Smooth muscle cell (in vitro differentiated cells): ENCODE measurements around the gene RABGAP1. TPM values are rescaled to one million over a fixed set of nuclear protein-coding genes. Genes with fewer than 3 reads are reported as not detected.
A peak's percentile ranks its signal among the peaks of the same experiment; 100 is the strongest.

Experiments
- DNase-seq: peaks from one replicate; lab custom pipeline; 2025; ENCODE audit not compliant: unreplicated experiment; lab: John Stamatoyannopoulos, UW
- H2AFZ ChIP-seq: fragments of 200-600 bp; sonication (generic); 2 replicates; pipeline ENCODE4 v1.6.0; 2016; ENCODE audit warnings: antibody characterized with exemption, low read depth, mild to moderate bottlenecking
- H3F3A ChIP-seq: fragments of 200-600 bp; sonication (generic); 2 replicates; pipeline ENCODE4 v1.6.0; 2017; ENCODE audit warnings: antibody characterized with exemption, low read depth
- H3K27ac ChIP-seq: fragments of 200-600 bp; sonication (generic); 2 replicates; pipeline ENCODE4 v1.5.1; 2016; ENCODE audit warnings: low read depth, mild to moderate bottlenecking
- H3K27me3 ChIP-seq: fragments of 200-600 bp; sonication (generic); 2 replicates; pipeline ENCODE4 v1.6.1; 2016; ENCODE audit warnings: low read depth, mild to moderate bottlenecking
- H3K36me3 ChIP-seq: fragments of 200-600 bp; sonication (generic); 2 replicates; pipeline ENCODE4 v1.5.1; 2016; ENCODE audit warnings: low read depth
- H3K4me1 ChIP-seq: fragments of 200-600 bp; sonication (generic); 2 replicates; pipeline ENCODE4 v1.5.1; 2016; ENCODE audit warnings: low read depth
- H3K4me2 ChIP-seq: fragments of 200-600 bp; sonication (generic); 2 replicates; pipeline ENCODE4 v1.6.0; 2016; ENCODE audit warnings: mild to moderate bottlenecking
- H3K4me3 ChIP-seq: fragments of 200-600 bp; sonication (generic); 2 replicates; pipeline ENCODE4 v1.5.1; 2016; ENCODE audit warnings: mild to moderate bottlenecking
- H3K79me2 ChIP-seq: fragments of 200-600 bp; sonication (generic); 2 replicates; pipeline ENCODE4 v1.6.0; 2016; ENCODE audit warnings: low read depth, mild to moderate bottlenecking
- H3K9ac ChIP-seq: fragments of 200-600 bp; sonication (generic); 2 replicates; pipeline ENCODE4 v1.6.0; 2016; ENCODE audit warnings: low read depth
- H3K9me3 ChIP-seq: fragments of 200-600 bp; sonication (generic); replicated peaks from 2 replicates; pipeline ENCODE4 v1.5.1; 2016; ENCODE audit warnings: low read depth
- H4K20me1 ChIP-seq: fragments of 200-600 bp; sonication (generic); 2 replicates; pipeline ENCODE4 v1.6.0; 2016; ENCODE audit warnings: low read depth
- WGBS: methylation state at CpG from one replicate; pipeline ENCODE4 v1.1.7; 2016; ENCODE audit warnings: low lambda C conversion rate; 5-methylcytosine and 5-hydroxymethylcytosine counted together
- polyA plus RNA-seq: library from polyadenylated mRNA; unstranded; fragments of >200 nt; fragmentation: Nextera tagmentation; extraction: Ambion mirVana; gene quantifications from 2 replicates; pipeline ENCODE4 v1.2.1, GENCODE V29; 2016
- total RNA-seq: library from RNA; depleted of rRNA; stranded (reverse); fragments of >200 nt; gene quantifications from 2 replicates; pipeline ENCODE4 v1.2.3, GENCODE V29; 2014
- TF ChIP-seq, protein P1 (sequence below): fragments of 200-600 bp; sonication (generic); IDR thresholded peaks from 2 replicates; pipeline ENCODE4 v1.5.1; 2017; ENCODE audit warnings: borderline replicate concordance, mild to moderate bottlenecking, antibody characterized with exemption; ENCODE audit not compliant: insufficient read depth, poor library complexity, severe bottlenecking

The RABGAP1 gene
- total and polyA plus RNA-seq, 2 experiments from 2014 or later: 13.5 to 31.8 TPM

- no peak overlapping the region for H3K4me2 ChIP-seq
- 94% methylated on average over 13 of the region's 13 CpGs for WGBS
- TF ChIP-seq, protein P1, sequence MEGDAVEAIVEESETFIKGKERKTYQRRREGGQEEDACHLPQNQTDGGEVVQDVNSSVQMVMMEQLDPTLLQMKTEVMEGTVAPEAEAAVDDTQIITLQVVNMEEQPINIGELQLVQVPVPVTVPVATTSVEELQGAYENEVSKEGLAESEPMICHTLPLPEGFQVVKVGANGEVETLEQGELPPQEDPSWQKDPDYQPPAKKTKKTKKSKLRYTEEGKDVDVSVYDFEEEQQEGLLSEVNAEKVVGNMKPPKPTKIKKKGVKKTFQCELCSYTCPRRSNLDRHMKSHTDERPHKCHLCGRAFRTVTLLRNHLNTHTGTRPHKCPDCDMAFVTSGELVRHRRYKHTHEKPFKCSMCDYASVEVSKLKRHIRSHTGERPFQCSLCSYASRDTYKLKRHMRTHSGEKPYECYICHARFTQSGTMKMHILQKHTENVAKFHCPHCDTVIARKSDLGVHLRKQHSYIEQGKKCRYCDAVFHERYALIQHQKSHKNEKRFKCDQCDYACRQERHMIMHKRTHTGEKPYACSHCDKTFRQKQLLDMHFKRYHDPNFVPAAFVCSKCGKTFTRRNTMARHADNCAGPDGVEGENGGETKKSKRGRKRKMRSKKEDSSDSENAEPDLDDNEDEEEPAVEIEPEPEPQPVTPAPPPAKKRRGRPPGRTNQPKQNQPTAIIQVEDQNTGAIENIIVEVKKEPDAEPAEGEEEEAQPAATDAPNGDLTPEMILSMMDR: no peak
Observed at GRCh38 chr9:123034881-123035510, 94.2 kb downstream of the RABGAP1 start.

GRCh38 chr9:123035791-123036190 lies 95.0 kb downstream of the RABGAP1 start:
- no peak overlapping the region for H3K27ac ChIP-seq
- no peak overlapping the region for H3K4me2 ChIP-seq
- TF ChIP-seq, protein P1: no peak

More at GRCh38 chr9:123034881-123035510, 94.2 kb downstream of the RABGAP1 start:
- Histone ChIP-seq H3F3A (no peaks in the 10 kb centered on the region), H2AFZ (no peak overlapping the region), H3K4me1 (peaks cover 12% of the 10 kb centered on the region), H3K9me3 (no peaks in the 10 kb centered on the region), H3K27ac (no peak overlapping the region), H4K20me1 (peaks cover 4% of the 10 kb centered on the region), H3K79me2 (no peaks in the 10 kb centered on the region), H3K36me3 (no peaks in the 10 kb centered on the region), H3K9ac (no peak overlapping the region), H3K27me3 (no peaks in the 10 kb centered on the region), H3K4me3 (no peak overlapping the region)
- DNase-seq: no peak

DNA sequence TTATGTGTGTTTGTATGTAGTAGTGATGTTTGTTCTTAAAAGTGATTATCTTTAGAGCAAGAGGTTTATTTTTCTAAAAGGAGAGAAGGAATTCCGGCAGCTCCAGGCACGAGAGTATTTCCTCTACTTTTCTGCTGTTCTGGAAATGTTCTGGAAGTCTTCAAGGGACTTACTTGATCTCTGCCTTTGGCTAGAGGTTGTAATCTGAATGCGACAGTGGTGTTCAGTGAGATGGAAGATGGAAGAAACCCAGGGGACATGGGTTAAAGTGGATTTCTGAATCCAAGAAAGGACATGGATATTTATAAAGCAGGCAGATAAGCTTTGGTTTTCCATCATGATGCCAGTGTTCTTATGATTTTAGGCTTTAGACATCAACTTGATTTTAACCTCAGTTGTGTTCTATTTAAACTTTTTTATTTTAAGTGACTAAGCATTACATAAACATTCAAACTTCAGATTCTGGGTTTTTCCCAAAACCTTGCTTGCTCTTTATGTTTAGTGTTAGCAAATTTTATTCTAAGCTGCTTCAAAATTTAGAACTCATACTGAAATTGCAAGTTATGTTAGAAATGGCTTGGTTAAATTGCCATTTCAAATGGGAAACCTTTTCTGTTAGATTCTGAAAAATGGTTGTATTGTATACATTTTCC lies 96.2 kb downstream of the RABGAP1 start:
- Histone ChIP-seq H3K4me3 (no peak overlapping the region), H3F3A (no peaks in the 10 kb centered on the region), H3K9ac (no peak overlapping the region), H3K4me2 (peak overlapping the region; percentile 59), H3K79me2 (no peaks in the 10 kb centered on the region), H3K27me3 (no peaks in the 10 kb centered on the region), H4K20me1 (peaks cover 4% of the 10 kb centered on the region), H3K36me3 (no peaks in the 10 kb centered on the region), H3K27ac (peak overlapping the region; percentile 58), H3K9me3 (no peaks in the 10 kb centered on the region), H3K4me1 (peaks cover 12% of the 10 kb centered on the region), H2AFZ (no peak overlapping the region)
- WGBS: 17% methylated on average over 3 of the region's 3 CpGs
- no peak for DNase-seq
- TF ChIP-seq, protein P1: no peak

More at GRCh38 chr9:123035791-123036190, 95.0 kb downstream of the RABGAP1 start:
- Histone ChIP-seq H4K20me1 (peaks cover 4% of the 10 kb centered on the region), H3K27me3 (no peaks in the 10 kb centered on the region), H3F3A (no peaks in the 10 kb centered on the region), H3K9ac (no peak overlapping the region), H3K4me1 (peaks cover 12% of the 10 kb centered on the region), H3K36me3 (no peaks in the 10 kb centered on the region), H3K79me2 (no peaks in the 10 kb centered on the region), H3K9me3 (no peaks in the 10 kb centered on the region), H3K4me3 (no peak overlapping the region), H2AFZ (no peak overlapping the region)
- DNase-seq: no peak
- 96% methylated on average over 2 of the region's 2 CpGs for WGBS
